ENCODE results near the gene REM1.
A peak's percentile ranks its signal among the peaks of the same experiment; 100 is the strongest.
"Not testable (repeated sequence)": the region's sequence is repeated elsewhere in the genome, so short reads cannot be mapped to it uniquely, and the experiment has no call there.

The REM1 gene

GRCh38 chr20:31485450-31486339, 10.6 kb downstream of the REM1 start:
- no peak for DNase-seq

- DNase-seq: no peak
These were observed 13.0 kb downstream of the REM1 start for GRCh38 chr20:31488115-31488514.

- no peak for DNase-seq
These were observed 14.1 kb downstream of the REM1 start for GRCh38 chr20:31489152-31489551.

DNA sequence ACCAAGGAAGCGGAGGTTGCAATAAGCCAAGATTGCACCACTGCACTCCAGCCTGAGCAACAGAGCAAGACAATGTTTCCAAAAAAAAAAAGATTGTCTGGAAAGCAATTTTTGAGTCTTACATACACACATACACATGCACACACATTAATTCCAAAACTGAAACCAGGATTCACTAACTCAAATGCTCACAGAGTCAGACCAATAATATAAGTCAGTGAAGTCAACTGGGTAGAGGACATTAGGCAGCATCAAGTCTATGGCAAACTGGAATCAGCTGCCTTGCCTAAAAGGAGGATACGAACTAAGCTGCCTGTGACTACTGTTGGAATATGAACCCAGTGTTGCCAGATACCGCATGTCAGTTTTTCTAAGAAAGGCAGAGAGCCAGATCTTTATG, 15.7 kb downstream of the REM1 start:
- DNase-seq: no peak

DNA sequence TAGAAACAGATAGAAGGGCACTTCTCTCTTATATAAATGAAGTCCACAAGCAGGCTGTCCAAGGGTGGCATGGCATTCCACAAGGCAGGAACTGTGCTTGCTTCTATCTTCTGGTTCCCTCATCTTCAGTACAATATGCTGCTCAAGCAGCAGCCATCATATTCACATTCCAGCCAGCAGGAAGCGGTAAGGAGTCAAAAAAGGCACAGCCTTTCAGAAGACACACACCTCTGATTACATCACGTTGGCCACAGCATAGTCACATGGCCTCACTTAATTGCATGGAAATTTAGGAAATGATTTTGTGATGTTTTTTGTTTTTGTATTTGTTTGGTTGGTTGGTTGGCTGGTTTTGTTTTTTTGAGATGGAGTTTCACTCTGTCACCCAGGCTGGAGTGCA, 19.0 kb downstream of the REM1 start:
- no peak for DNase-seq

GRCh38 chr20:31496761-31497295, 21.7 kb downstream of the REM1 start:
- no peak for DNase-seq

GRCh38 chr20:31497838-31498540, 22.9 kb downstream of the REM1 start:
- DNase-seq: no peak

GRCh38 chr20:31500527-31500926, 25.4 kb downstream of the REM1 start:
- no peak for DNase-seq

DNA sequence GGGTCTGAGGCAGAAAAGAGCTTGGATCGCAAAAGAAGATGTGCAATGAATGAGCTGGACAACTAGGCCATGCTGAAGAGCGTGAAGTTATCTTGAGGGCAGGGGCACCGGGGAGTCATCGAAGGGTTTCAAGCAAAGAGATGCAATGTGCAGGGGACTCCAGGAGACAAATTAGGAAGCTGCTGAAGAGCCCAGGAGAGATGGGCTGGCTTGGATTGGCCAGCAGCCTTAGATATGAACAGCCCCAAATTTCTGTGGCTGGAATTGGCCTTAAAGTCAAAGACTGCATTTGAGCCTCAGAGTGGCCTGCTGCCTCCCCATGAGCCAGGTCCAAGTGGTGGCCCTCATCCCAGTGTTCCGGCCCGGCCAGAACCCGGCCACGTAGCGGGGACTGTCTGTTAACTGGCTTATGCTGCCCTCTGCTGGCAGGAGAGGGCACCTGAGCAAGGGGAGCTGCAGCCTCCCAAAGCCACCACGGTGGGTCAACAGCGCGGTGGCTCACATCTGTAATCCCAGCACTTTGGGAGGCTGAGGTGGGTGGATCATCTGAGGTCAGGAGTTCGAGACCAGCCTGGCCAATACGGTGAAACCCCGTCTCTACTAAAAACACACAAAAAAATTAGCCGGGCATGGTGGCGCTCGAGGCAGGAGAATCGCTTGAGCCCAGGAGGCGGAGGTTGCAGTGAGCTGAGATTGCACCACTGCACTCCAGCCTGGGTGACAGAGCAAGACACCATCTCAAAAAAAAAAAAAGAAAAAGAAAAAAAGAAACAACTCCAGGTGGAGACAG, 28.0 kb downstream of the REM1 start:
- DNase-seq: peak; percentile 79

GRCh38 chr20:31505903-31506302, 30.8 kb downstream of the REM1 start:
- DNase-seq: no peak

GRCh38 chr20:31508517-31509244, 33.6 kb downstream of the REM1 start:
- DNase-seq: no peak

- DNase-seq: peak; percentile 88
These were observed 39.3 kb downstream of the REM1 start, which contains the start of gene HM13 for GRCh38 chr20:31514154-31515071. Gene HM13 (plus strand): TSS chr20:31514442. CDS start chr20:31514552, 110 bp downstream.

DNA sequence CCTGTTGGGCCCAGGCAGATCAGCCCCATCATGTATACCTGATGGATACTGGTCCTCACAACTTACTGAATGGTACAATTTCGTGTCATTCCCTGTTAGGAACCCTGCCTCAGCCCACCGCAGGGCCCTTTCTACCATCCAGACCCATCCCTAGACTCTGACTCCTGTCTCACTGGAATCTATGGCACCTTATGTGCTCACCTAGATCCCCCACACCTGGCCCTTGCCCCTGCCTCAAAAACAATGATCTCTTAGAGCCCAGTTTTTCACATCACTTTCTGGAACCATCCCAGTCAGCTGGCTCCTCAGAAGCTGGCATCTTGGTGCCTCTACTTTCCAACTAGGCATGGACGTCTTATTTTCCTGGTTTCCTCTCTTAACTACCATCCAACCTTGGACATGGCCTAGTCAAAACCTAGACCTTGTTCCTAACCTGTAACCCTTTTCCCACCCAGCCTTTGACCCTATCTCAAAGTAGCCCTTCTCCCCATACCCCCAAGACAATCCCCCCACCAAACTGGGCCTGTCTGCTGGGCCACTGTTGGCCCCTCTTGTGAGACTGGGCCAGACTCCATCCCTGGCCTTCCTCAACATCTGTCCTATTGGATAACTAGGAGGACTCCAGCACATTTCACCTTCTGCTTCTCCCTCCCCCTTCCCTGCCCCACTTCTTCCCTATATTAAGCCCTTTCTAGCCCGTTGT, 40.1 kb downstream of the REM1 start:
- DNase-seq: no peak

GRCh38 chr20:31515775-31516107, 40.7 kb downstream of the REM1 start:
- DNase-seq: no peak

DNA sequence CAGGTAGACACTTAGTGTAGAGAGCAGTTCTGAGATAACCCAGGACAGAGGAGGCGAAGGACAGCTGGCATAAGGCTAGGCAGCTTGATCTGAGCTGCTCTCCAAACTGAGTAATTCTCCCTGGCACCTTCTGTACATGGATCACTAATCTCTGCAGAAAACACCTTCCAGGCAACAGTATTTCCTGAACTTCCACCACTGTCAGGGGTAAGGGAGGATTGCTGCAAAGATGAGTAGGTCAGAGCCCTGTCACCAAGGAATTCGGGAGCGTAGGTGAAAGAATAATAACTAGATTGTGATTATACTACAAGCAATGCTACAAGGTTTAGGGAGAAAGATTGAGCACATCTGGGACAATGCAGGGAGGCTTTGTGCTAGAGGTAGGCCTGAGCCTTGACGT, 41.1 kb downstream of the REM1 start:
- DNase-seq: no peak

- peak; percentile 16 for DNase-seq
These were observed 41.6 kb downstream of the REM1 start for GRCh38 chr20:31516651-31517050.

GRCh38 chr20:31517373-31517772, 42.3 kb downstream of the REM1 start:
- DNase-seq: no peak

- not testable (repeated sequence) for DNase-seq
These were observed 46.2 kb downstream of the REM1 start for GRCh38 chr20:31521267-31521666.

- DNase-seq: no peak
These were observed 47.6 kb downstream of the REM1 start for GRCh38 chr20:31522731-31523130.
